Measurements from ENCODE around the gene KCNE4. TPM values are rescaled to one million over a fixed set of nuclear protein-coding genes. Genes with fewer than 3 reads are reported as not detected.

Gene KCNE4
- total RNA-seq, 1 donor from 2014 or later: 3.5 TPM

- no peak overlapping the region for H3K4me3 Mint-ChIP-seq (ENCODE audit: unreplicated experiment)
Observed at GRCh38 chr2:223043164-223043941, 8.6 kb upstream of the KCNE4 start.

GRCh38 chr2:223044092-223044836 lies 7.7 kb upstream of the KCNE4 start:
- Mint-ChIP-seq H3K4me1 (ENCODE audit: unreplicated experiment) (peaks cover 87% of the 10 kb centered on the region), H3K36me3 (ENCODE audit: unreplicated experiment) (peaks cover 2% of the 10 kb centered on the region), H3K9me3 (ENCODE audit: unreplicated experiment) (peaks cover 4% of the 10 kb centered on the region), H3K27ac (ENCODE audit: unreplicated experiment) (peak overlapping the region; percentile 98), H3K27me3 (ENCODE audit: unreplicated experiment) (no peaks in the 10 kb centered on the region), H3K4me3 (ENCODE audit: unreplicated experiment) (no peak overlapping the region)
- no peak for TF ChIP-seq CTCF (IDR thresholded peaks at IDR 0.05)
- peak; percentile 69 for DNase-seq (ENCODE audit: extremely low spot score, unreplicated experiment)

More at GRCh38 chr2:223043164-223043941, 8.6 kb upstream of the KCNE4 start:
- Mint-ChIP-seq H3K27ac (ENCODE audit: unreplicated experiment) (peak overlapping the region; percentile 98), H3K9me3 (ENCODE audit: unreplicated experiment) (peaks cover 4% of the 10 kb centered on the region), H3K27me3 (ENCODE audit: unreplicated experiment) (no peaks in the 10 kb centered on the region), H3K4me1 (ENCODE audit: unreplicated experiment) (peaks cover 83% of the 10 kb centered on the region), H3K36me3 (ENCODE audit: unreplicated experiment) (peaks cover 2% of the 10 kb centered on the region)
- TF ChIP-seq CTCF (IDR thresholded peaks at IDR 0.05): no peak
- peak; percentile 36 for DNase-seq (ENCODE audit: extremely low spot score, unreplicated experiment)

- Mint-ChIP-seq H3K4me1 (ENCODE audit: unreplicated experiment) (peaks cover 85% of the 10 kb centered on the region), H3K27me3 (ENCODE audit: unreplicated experiment) (no peaks in the 10 kb centered on the region), H3K4me3 (ENCODE audit: unreplicated experiment) (no peak overlapping the region), H3K9me3 (ENCODE audit: unreplicated experiment) (peaks cover 4% of the 10 kb centered on the region), H3K27ac (ENCODE audit: unreplicated experiment) (peak overlapping the region; percentile 98), H3K36me3 (ENCODE audit: unreplicated experiment) (no peaks in the 10 kb centered on the region)
- peak; percentile 23 for DNase-seq (ENCODE audit: extremely low spot score, unreplicated experiment)
- no peak for TF ChIP-seq CTCF (IDR thresholded peaks at IDR 0.05)
Observed at GRCh38 chr2:223044916-223045700, 6.9 kb upstream of the KCNE4 start.

GRCh38 chr2:223046470-223047040 lies 5.4 kb upstream of the KCNE4 start:
- DNase-seq (ENCODE audit: extremely low spot score, unreplicated experiment): no peak
- Mint-ChIP-seq H3K9me3 (ENCODE audit: unreplicated experiment) (no peaks in the 10 kb centered on the region), H3K27me3 (ENCODE audit: unreplicated experiment) (no peaks in the 10 kb centered on the region), H3K4me3 (ENCODE audit: unreplicated experiment) (no peak overlapping the region), H3K36me3 (ENCODE audit: unreplicated experiment) (no peaks in the 10 kb centered on the region), H3K27ac (ENCODE audit: unreplicated experiment) (peak overlapping the region; percentile 98), H3K4me1 (ENCODE audit: unreplicated experiment) (peaks cover 81% of the 10 kb centered on the region)
- no peak for TF ChIP-seq CTCF (IDR thresholded peaks at IDR 0.05)
